Central memory CD4-positive, alpha-beta T cell (primary cell): ENCODE results near the gene HMG20A.
"Not testable (repeated sequence)": the region's sequence is repeated elsewhere in the genome, so short reads cannot be mapped to it uniquely, and the experiment has no call there.

Experiments
- DNase-seq: peaks from one replicate; pipeline ENCODE4 v3.0.0; 2022
- total RNA-seq, 3 experiments: gene quantifications; one replicate each; lab custom pipeline; 2026; lab: John Stamatoyannopoulos, UW

The HMG20A gene
- total RNA-seq, result 40.1 to 54.8 (median 42.1) reads per million in 3 experiments

DNA sequence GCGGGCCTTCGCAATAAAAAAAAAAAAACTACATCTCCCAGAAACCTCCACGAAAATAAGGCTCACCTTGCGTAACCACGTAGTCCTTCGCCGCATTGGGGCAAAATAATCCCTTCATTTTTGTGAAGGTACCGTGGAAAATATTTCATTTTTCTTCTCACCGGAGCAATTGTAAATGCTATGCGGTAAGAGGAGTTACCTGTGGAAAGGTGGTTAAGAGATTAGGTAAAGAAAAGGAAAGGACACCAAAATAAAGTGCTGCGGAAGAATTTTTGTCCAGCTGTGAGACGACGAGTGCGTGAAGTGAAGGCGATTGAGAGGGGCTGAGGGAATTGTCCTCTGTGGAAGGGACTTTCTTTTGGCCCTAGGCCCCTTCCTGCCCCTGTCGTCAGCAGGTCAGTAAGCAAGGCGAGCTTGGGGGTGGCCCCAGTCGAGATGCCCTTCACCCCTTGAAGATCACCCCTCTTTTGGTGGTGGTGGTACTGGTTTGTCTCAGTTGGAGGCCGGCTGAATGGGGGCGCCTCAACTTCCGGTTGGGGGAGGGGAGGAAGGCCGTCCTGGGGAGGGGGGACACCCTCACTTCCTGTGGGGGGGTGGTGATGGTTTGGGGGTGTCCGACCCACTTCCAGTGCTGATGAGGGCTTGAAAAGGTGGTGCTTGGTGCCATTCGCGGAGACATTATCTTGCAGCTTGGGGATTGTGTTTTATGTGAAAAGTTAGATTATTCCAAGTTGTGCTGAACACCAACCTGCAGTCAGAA is at the start of gene HMG20A:
Gene HMG20A, plus strand, starts transcription at position 279 of the 760 bp plus-strand sequence. CDS start 37,520 bp downstream, outside the sequence.
- DNase-seq, result no peak

DNA sequence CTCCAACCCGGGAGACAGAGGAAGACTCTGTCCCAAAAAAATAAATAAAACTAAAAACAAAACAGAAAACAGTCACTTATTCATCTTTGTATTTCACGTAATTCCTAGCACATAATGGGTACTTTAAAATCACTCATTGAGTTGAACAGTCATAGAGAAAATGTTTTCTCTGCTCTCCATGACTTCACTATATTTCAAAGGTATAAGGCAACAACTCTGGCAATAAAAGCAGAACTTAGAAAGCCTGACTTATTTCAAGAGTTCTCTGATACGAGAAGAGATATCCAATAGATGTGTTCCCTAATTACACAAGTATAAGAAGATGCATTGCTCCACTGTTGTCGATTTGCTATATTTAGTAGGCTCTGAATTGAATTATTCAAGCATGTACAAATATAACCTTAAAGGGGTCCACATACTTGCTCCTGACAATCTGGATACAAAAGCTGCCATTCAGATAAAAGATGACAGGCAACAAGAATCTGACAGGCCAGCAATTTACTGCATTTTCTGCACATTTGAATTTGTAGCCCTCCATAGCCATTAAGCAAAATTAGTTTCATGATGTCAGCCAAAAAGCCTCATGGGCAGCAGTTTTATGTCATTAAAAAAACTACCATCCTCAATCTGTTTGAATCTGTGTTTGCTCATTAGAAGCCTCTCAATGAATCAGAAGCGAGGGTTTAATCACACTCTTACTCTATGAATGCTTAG is 48.7 kb upstream of the HMG20A start:
- no peak for DNase-seq

DNA sequence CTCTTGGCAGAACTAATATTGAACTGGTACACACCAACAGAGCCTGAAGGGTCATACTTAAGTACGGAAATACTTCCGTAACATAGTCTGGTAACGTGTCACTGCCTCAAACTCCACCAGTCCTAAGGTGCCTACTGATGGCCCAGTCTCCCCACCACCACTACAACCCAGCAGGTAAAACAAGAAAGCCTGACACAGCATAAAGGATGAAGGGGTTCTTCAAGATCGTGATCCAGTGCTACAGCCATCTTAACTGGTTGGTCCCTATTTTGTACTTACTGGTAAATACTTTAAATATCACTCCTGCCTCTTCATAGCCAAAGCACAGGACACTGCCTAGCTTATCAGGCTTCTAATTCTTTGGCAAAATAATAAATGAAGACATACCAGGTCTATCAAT is 47.2 kb upstream of the HMG20A start:
- DNase-seq, result no peak

DNA sequence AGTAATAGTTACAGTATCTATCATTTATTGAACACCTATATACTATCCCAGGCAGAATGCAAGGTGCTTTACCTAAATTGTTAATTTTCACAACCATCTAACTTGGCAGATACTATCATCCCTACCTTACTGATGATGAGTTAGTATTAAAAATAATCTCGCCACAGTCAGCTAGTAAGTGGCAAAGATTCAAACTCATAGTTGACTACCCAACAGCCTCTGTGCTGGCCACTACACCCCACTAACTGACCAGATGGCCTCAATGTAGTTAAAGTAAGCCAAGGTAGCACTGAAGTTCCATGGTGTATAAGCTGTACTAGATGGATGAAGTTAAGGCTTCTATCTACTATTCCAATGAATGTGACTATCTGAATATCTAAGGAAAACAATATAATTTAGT is 45.6 kb upstream of the HMG20A start:
- DNase-seq, result no peak

- no peak for DNase-seq
Measured at GRCh38 chr15:77376770-77377169, 43.9 kb upstream of the HMG20A start.

DNA sequence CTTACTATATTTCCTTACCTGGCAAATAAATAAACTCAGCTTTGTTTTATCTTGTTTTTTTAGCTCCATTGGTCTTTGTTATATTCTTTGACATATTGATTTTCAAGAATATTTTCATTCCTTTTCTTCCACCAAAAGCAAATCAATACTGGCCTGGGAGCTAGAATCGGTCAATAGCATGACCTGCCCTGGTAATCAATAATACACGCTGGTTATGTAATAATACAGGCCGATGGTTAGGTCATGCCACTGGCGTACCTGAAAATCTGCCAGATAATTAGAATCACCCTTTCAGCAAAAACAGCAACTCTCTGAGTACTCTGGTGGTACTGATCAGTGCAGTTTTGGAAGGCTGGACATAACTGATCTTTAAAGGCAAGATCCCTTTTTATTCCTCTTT is 40.7 kb upstream of the HMG20A start:
- DNase-seq, result no peak

GRCh38 chr15:77384086-77384485 is 36.6 kb upstream of the HMG20A start:
- DNase-seq, result no peak

- DNase-seq, result no peak
Measured at GRCh38 chr15:77384589-77385359, 35.9 kb upstream of the HMG20A start.

- no peak for DNase-seq
Measured at GRCh38 chr15:77386626-77387025, 34.1 kb upstream of the HMG20A start.

DNA sequence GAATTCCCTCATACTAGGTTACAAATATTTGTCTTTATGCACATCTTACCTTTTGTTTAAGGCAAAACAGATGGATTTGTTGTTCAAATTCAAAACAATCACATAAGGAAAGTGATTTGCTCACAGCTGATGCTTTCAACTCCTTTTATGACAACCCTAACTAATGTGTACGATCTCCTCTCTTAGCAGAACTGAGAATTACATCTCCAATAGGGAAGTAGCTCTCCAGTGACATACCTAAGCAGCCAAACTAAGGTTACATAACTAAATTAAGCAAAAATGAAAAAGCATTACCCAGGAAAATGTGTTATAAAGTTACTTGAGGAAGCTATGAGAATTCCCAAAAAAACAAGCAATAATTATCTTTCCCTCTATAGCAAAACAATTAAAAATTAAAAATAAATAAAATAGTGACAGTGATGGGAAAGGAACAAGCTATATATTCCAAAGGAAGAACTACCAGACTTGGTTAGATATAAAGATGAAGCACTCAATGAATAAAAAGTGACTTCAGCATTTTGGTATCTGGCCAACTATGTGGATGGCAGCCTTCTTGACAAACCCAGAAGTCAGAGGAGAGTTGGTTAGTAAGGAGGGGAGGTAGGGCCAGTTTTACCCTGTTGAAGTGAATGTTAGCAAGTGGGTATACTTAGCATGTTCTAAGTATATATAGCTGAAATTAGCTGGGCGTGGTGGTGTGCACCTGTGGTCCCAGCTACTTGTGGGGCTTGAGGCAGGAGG is 33.2 kb upstream of the HMG20A start:
- no peak for DNase-seq

DNA sequence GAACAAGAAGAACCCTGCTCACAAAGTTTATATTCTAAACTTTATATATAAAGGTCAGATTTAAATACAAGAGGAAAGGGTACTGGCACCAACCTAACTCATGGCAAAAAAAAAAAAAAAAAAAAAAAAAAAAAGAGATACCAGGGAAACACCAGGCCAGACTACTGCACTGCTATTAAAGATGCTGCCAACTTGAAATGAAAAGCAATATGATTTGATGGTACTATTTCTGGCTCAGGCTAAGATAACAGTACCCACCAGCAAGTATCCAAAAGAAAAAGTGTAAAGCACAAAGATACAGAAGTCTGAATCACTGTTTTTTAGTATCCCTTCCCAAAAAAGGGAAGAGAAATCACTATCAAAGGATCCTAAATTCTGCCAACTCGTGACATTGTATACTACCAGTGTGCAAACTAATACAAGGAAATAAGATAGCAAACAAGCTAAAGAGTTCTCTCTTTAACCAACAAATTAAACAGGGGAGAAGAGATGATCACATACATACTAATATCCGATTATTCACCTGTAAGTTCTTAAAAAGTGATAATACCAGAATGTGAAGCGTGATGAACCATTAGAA is 29.2 kb upstream of the HMG20A start:
- DNase-seq, result no peak

DNA sequence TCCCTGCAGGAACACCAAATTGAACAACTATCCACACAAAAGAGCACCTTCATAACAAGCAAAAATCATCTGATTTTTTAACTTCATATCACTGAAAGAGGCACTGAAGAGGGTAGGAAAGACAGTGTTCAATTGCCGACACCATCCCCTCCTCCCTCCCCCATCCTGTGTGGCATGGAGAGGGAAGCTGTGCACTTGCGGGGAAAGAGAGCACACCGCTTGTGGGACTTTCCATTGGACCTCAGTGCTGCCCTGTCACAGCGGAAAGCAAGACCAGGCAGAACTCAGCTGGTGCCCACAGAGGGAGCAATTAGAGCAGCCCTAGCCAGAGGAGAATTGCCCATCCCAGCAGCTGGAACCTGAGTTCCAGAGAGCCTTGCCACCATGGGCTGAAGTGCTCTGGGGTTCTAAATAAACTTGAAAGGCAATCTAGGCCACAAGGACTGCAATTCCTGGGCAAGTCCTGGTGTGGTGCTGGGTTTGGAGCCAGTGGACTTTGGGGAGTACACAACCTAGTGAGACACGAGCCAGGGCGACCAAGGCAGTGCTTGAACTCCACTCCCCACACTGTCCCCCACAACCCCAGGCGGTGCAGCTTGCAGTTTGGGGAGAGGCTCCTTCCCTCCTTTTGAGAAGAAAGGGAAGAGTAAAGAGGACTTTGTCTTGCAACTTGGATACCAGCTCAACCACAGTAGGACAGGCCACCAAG is 27.8 kb upstream of the HMG20A start:
- DNase-seq, result no peak

- DNase-seq, result no peak
Measured at GRCh38 chr15:77393471-77393840, 27.2 kb upstream of the HMG20A start.

GRCh38 chr15:77395013-77395774 is 25.5 kb upstream of the HMG20A start:
- DNase-seq, result no peak

DNA sequence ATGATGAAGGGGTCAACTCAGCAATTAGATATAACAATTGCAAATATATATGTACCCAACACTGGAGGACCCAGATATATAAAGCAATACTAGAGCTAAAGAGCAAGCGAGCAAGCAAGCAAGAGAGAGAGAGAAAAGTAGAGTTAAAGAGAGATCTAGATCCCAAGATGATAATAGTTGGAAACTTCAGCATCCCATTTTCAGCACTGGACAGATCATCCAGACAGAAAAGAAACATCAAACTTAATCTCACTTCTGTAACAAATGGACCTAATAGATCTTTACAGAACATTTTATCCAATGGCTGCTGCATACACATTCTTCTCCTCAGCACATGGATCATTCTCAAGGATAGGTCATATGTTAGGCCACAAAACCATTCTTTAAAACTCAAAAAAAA is 24.0 kb upstream of the HMG20A start:
- no peak for DNase-seq

- DNase-seq, result no peak
Measured at GRCh38 chr15:77398927-77399326, 21.8 kb upstream of the HMG20A start.

GRCh38 chr15:77400258-77400657 is 20.4 kb upstream of the HMG20A start:
- no peak for DNase-seq

GRCh38 chr15:77402740-77403379 is 17.8 kb upstream of the HMG20A start:
- DNase-seq, result no peak

DNA sequence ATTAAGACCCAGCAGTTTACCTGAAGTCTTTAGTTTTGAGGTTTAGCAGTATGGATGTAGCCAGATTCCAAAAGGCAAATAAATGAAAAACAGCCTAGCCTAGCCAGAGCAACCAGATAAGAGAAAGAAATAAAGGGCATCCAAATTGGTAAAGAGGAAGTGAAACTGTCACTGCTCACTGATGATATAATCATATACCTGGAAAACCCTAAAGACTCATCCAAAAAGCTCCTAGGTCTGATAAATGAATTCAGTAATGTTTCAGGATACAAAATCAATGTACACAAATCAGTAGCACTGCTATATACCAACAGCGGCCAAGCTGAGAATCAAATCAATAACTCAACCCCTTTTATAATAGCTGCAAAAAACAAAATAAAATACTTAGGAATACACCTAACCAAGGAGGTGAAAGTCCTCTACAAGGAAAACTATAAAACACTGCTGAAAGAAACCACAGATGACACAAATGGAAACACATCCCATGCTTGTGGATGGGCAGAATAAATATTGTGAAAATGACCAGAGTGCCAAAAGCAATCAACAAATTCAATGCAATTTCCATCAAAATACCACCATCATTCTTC is 14.4 kb upstream of the HMG20A start:
- DNase-seq, result not testable (repeated sequence)

DNA sequence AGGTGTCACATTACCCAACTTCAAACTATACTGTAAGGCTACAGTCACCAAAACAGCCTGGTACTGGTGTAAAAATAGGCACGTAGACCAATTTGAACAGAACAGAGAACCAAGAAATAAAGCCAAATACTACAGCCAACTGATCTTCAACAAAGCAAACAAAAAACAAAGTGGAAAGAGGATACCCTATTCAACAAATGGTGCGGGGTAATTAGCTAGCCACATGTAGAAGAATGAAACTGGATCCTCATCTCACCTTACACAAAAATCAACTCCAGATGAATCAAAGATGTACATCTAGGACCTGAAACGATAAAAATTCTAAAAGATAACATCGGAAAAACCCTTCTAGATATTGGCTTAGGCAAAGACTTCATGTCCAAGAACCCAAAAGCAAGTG is 13.8 kb upstream of the HMG20A start:
- DNase-seq, result no peak
